HG03469 (cell line): ENCODE data around the gene LIN7C.

ENCODE experiments used
- ATAC-seq: cut with Tn5 transposase; IDR thresholded peaks from one replicate; pipeline ENCODE4 v1.9.1; 2021; ENCODE audit warnings: mild to moderate bottlenecking, moderate library complexity, moderate number of reproducible peaks; ENCODE audit not compliant: unreplicated experiment

LIN7C gene

GRCh38 chr11:27470826-27471588, 35.6 kb downstream of the LIN7C start:
- ATAC-seq, result no peak

- no peak for ATAC-seq
These were observed 36.4 kb downstream of the LIN7C start for GRCh38 chr11:27470166-27470565.

- ATAC-seq, result no peak
These were observed 37.4 kb downstream of the LIN7C start for GRCh38 chr11:27468995-27469695.

GRCh38 chr11:27468209-27468994, 38.2 kb downstream of the LIN7C start:
- ATAC-seq, result no peak

- ATAC-seq, result no peak
These were observed 39.2 kb downstream of the LIN7C start for GRCh38 chr11:27467181-27467913.

- ATAC-seq, result no peak
These were observed 40.2 kb downstream of the LIN7C start for GRCh38 chr11:27466363-27466762.

- no peak for ATAC-seq
These were observed 40.9 kb downstream of the LIN7C start for GRCh38 chr11:27465629-27466028.

GRCh38 chr11:27464909-27465308, 41.7 kb downstream of the LIN7C start:
- no peak for ATAC-seq

GRCh38 chr11:27464289-27464696, 42.3 kb downstream of the LIN7C start:
- no peak for ATAC-seq

GRCh38 chr11:27462543-27462942, 44.0 kb downstream of the LIN7C start:
- ATAC-seq, result no peak

- no peak for ATAC-seq
These were observed 46.2 kb downstream of the LIN7C start for GRCh38 chr11:27460158-27460978.

- no peak for ATAC-seq
These were observed 47.4 kb downstream of the LIN7C start for GRCh38 chr11:27459191-27459590.

- no peak for ATAC-seq
These were observed 48.4 kb downstream of the LIN7C start for GRCh38 chr11:27458182-27458581.

GRCh38 chr11:27456795-27457329, 49.7 kb downstream of the LIN7C start:
- no peak for ATAC-seq

GRCh38 chr11:27456140-27456794, 50.3 kb downstream of the LIN7C start:
- ATAC-seq, result no peak

GRCh38 chr11:27455667-27456066, 50.9 kb downstream of the LIN7C start:
- ATAC-seq, result no peak

GRCh38 chr11:27453701-27454100, 52.9 kb downstream of the LIN7C start:
- ATAC-seq, result no peak

- no peak for ATAC-seq
These were observed 54.4 kb downstream of the LIN7C start for GRCh38 chr11:27452147-27452546.

GRCh38 chr11:27451244-27451965, 55.2 kb downstream of the LIN7C start:
- ATAC-seq, result no peak
